IMR-90 (cell line): ENCODE measurements around the gene EVA1C.

Experiments
- BHLHE40 ChIP-seq: fragments of 150-350 bp; IDR thresholded peaks from 2 replicates; pipeline ENCODE4 v1.6.1; 2016; ENCODE audit warnings: mild to moderate bottlenecking, low read depth, low read length
- CHD1 ChIP-seq: IDR thresholded peaks from 2 replicates; pipeline ENCODE4 v1.6.1; 2012; ENCODE audit warnings: low read depth, low read length, improper control_type of control experiment
- MAFK ChIP-seq: IDR thresholded peaks from 2 replicates; pipeline ENCODE4 v1.6.1; 2012; ENCODE audit warnings: low read depth, low read length, improper control_type of control experiment
- MAZ ChIP-seq: IDR thresholded peaks from 2 replicates; pipeline ENCODE4 v1.6.1; 2012; ENCODE audit warnings: low read depth, mild to moderate bottlenecking, low read length, improper control_type of control experiment, moderate library complexity, borderline replicate concordance
- MXI1 ChIP-seq: IDR thresholded peaks from 2 replicates; pipeline ENCODE4 v1.6.1; 2012; ENCODE audit warnings: low read depth, mild to moderate bottlenecking, low read length, moderate library complexity, borderline replicate concordance
- POLR2A ChIP-seq: IDR thresholded peaks from 2 replicates; pipeline ENCODE4 v1.6.1; 2012; ENCODE audit warnings: mild to moderate bottlenecking, low read depth, low read length
- RAD21 ChIP-seq: IDR thresholded peaks from 2 replicates; pipeline ENCODE4 v1.6.1; 2012; ENCODE audit warnings: low read length, improper control_type of control experiment
- RCOR1 ChIP-seq: IDR thresholded peaks from 2 replicates; pipeline ENCODE4 v1.6.1; 2012; ENCODE audit warnings: mild to moderate bottlenecking, low read length, improper control_type of control experiment; ENCODE audit not compliant: insufficient replicate concordance
- SMC3 ChIP-seq: fragments of 150-350 bp; IDR thresholded peaks from 2 replicates; pipeline ENCODE4 v1.6.1; 2016; ENCODE audit warnings: low read depth, mild to moderate bottlenecking, antibody characterized with exemption, low read length, moderate library complexity
- TF ChIP-seq, protein P1 (sequence below): conservative IDR thresholded peaks from 2 replicates; pipeline ENCODE4 v1.5.1; 2012; ENCODE audit warnings: mild to moderate bottlenecking, low read depth, low read length, improper control_type of control experiment
- TF ChIP-seq, protein P2 (sequence below): fragments of 150-350 bp; IDR thresholded peaks from 2 replicates; pipeline ENCODE4 v1.6.1; 2017; ENCODE audit warnings: mild to moderate bottlenecking, antibody characterized with exemption, low read length, low read depth
- TF ChIP-seq, protein P3 (sequence below): fragments of 150-350 bp; IDR thresholded peaks from 2 replicates; pipeline ENCODE4 v1.6.1; 2016; ENCODE audit warnings: low read depth, mild to moderate bottlenecking, low read length, moderate library complexity, borderline replicate concordance

DNA sequence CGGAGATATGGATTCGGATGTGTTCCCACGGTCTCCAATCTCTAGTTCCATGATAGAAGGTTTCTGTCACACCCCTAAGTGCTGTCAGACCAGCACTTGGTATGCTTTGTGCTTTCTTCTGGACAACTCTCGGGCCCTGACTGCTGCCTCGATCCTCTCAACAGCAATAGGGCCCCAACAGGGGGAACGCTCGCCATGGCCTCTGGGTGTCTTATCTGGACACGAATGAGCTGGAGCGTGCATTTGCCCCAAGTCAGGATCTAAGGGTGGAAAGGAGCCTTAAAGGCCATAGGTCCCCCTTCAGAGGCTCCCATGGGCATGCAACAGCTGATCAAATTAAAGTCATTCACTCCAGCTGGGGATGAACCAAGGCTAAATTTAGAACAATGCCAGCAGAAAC is 96.1 kb downstream of the EVA1C start:
- TF ChIP-seq, protein P1, sequence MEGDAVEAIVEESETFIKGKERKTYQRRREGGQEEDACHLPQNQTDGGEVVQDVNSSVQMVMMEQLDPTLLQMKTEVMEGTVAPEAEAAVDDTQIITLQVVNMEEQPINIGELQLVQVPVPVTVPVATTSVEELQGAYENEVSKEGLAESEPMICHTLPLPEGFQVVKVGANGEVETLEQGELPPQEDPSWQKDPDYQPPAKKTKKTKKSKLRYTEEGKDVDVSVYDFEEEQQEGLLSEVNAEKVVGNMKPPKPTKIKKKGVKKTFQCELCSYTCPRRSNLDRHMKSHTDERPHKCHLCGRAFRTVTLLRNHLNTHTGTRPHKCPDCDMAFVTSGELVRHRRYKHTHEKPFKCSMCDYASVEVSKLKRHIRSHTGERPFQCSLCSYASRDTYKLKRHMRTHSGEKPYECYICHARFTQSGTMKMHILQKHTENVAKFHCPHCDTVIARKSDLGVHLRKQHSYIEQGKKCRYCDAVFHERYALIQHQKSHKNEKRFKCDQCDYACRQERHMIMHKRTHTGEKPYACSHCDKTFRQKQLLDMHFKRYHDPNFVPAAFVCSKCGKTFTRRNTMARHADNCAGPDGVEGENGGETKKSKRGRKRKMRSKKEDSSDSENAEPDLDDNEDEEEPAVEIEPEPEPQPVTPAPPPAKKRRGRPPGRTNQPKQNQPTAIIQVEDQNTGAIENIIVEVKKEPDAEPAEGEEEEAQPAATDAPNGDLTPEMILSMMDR, result no peak
- no peak for TF ChIP-seq SMC3
- no peak for TF ChIP-seq POLR2A
- no peak for TF ChIP-seq RAD21
- TF ChIP-seq, protein P2, sequence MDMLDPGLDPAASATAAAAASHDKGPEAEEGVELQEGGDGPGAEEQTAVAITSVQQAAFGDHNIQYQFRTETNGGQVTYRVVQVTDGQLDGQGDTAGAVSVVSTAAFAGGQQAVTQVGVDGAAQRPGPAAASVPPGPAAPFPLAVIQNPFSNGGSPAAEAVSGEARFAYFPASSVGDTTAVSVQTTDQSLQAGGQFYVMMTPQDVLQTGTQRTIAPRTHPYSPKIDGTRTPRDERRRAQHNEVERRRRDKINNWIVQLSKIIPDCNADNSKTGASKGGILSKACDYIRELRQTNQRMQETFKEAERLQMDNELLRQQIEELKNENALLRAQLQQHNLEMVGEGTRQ, result no peak
- TF ChIP-seq MAZ, result no peak
- no peak for TF ChIP-seq RCOR1
- no peak for TF ChIP-seq MXI1
- TF ChIP-seq, protein P3, sequence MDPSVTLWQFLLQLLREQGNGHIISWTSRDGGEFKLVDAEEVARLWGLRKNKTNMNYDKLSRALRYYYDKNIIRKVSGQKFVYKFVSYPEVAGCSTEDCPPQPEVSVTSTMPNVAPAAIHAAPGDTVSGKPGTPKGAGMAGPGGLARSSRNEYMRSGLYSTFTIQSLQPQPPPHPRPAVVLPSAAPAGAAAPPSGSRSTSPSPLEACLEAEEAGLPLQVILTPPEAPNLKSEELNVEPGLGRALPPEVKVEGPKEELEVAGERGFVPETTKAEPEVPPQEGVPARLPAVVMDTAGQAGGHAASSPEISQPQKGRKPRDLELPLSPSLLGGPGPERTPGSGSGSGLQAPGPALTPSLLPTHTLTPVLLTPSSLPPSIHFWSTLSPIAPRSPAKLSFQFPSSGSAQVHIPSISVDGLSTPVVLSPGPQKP, result no peak
- TF ChIP-seq BHLHE40, result no peak
- TF ChIP-seq MAFK, result no peak
- TF ChIP-seq CHD1, result no peak
